MV-4-11 (cell line): Measurements from ENCODE around the gene AKAP12.
A peak's percentile ranks its signal among the peaks of the same experiment; 100 is the strongest.

Experiments used
- DNase-seq: peaks from one replicate; lab custom pipeline; 2025; lab: John Stamatoyannopoulos, UW

AKAP12 gene

DNA sequence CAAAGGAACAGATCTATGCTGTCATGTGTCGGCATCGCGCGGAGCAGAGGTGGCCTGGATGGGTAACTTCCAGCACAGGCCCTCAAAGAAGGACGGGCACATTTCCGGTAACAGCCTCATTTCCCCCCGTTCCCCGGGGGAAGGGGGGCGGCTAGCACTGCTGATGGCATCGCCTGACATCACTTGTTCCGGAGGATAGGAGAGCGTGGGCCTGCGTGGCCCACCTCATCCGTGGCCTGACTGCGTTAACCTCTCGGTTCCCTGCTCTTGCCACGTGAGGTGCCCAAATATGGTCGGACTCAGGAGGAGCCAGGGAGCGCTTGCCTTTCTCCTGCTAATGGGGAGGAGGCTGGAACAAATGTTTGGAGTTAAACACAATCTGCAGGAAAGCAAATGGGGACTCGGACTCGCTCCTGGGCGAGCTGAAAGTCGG lies at the start of gene AKAP12:
TSS of gene AKAP12 (plus strand) at position 365 of the 433 bp plus-strand sequence. CDS start 596 bp downstream, outside the sequence.
- DNase-seq: no peak

GRCh38 chr6:151191527-151191926 lies 48.2 kb upstream of the AKAP12 start:
- DNase-seq: no peak

GRCh38 chr6:151196555-151196954 lies 43.2 kb upstream of the AKAP12 start:
- no peak for DNase-seq

DNA sequence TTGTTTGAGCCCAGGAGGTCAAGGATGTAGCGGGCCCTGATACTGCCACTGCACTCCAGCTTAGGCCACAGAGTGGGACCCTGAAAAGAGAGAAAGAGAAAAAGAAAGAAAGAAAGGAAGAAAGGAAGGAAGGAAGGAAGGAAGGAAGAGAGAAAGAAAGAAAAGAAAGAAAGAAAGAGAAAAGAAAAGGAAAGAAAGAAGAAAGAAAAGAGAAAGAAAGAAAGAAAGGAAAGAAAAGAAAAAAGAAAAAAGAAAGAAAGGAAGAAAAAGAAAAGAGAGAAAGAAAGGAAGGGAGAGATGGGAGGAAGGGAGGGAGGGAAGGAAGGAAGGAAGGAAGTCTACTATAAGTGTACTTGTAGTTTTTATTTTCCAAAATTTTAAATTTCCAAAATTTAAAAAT lies 42.2 kb upstream of the AKAP12 start:
- DNase-seq: no peak

DNA sequence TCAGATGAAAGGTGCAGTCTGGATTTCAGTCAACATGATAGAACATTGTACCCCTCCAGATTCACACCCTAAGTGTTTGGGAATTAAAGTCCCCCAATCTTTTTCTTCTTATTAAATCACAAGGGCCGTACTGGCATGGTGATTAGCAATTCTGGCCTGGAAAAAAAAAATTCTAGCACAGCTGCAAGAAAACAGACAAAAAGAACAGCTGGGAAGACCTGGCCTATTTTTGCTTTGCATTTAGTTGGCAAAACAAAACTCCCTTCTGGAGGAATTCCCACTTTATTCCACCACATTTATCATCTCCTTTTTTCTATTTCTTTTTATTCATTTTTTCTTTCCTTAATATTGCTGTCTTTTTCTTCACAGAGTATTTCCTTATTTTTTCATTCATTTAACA lies 39.8 kb upstream of the AKAP12 start:
- DNase-seq: no peak

GRCh38 chr6:151205721-151206600 lies 33.8 kb upstream of the AKAP12 start:
- peak; percentile 22 for DNase-seq

DNA sequence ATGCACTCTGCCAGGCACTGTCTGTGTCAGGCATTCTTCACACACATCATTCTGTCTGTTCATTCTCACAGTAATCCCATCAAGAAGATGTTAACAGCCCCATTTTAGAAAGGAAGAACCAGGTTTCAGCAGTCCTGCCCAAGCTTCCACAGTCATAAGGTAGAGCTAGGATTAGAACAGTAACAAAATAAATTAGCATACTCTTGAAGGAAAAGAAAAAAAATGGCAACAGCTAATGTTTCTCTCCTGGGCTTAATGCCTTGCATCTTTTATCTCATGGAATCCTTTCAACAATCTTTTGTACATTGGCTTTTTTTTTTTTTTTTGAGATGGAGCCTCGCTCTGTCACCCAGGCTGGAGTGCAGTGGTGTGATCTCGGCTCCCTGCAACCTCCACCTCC lies 32.1 kb upstream of the AKAP12 start:
- DNase-seq: no peak

DNA sequence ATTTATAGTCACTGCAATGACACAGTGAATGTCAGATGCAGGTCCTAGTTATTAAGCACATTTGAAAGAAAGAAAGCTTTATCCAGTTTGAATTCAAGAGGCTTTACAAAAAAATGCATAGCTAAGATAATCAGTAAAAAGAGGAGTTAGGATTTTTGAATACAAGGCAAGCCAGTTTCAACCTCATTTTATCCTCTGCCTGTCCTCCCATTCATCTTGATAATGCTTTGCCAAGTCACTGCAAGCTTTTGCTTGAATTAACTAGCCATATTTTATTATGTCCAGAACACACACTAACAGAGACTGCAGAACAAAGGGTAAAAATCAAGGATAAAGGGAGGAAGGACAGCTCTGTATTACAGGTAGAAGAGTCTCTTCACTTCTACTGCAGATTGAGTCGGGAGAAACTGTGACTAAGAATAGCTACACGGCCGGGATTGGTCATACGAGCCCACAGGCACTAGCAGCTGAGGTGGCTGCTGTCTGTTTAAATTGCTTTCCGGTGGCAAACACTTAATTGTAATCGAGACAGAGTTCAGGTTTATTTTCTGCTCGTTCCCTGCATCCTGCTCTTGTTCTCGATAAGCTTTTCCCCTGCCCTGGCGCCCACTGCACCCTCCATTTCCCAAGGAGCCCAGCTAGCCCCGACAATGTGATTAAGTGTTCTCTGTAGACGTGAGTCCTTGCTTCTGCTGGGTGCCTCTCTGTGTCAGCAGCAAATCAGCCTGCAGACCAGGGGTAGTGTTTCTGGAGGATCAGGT lies 30.5 kb upstream of the AKAP12 start:
- no peak for DNase-seq

DNA sequence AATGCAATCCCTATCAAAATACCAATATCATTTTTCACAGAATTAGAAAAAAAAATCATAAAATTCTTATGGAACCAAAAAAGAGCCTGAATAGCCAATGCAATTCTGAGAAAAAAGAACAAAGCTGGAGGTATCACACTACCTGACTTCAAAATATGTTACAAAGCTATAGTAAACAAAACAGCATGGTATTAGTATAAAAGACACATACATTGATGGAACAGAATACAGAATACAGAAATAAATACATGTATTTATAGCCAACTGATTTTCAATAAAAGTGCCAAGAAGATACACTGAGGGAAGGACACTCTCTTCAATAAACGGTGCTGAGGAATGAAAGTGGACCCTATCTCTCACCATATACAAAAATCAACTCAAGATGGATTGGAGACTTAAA lies 28.7 kb upstream of the AKAP12 start:
- DNase-seq: no peak

GRCh38 chr6:151213352-151213751 lies 26.4 kb upstream of the AKAP12 start:
- DNase-seq: no peak

GRCh38 chr6:151215999-151216398 lies 23.8 kb upstream of the AKAP12 start:
- no peak for DNase-seq

DNA sequence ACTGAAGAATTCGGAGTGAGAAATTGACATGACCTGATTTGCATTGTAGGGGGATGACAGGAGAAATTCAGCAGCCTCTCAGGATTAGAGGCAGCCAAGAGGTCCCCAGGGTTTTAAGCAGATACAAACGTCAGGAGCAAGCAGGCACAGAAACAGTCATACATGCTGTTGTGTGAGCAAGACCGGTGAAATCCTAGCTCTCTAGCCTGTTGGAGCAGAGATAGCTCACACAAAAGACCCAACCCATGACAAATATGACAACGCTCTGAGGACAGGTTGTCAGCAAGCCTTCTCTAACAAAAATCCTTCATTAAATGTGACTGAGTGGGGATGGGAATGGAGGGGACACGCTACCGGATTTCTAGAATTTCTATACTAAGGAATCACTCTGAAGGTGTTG lies 23.0 kb upstream of the AKAP12 start:
- DNase-seq: no peak

- no peak for DNase-seq
These were observed 20.6 kb upstream of the AKAP12 start for GRCh38 chr6:151219192-151219591.

- DNase-seq: no peak
These were observed 15.7 kb upstream of the AKAP12 start for GRCh38 chr6:151224076-151224475.

DNA sequence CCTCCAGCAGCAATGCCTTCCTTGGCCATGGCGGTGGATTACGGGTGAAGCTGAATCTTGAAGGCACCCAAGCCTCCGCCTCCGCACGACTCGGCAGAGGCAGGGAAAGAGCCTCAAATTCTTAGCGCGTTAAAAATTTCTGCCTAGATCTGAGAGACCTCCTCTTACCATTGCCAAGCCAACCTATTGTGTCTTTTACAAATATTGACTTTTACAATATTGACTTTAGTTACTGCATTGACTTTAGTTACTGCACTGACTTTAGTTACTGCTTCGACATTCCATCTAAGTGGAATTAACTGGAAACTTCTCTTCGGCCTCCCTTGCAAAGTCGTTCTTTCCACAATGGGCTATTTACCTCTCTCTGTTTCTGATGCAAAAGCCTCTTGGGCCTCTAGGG lies 13.8 kb upstream of the AKAP12 start:
- no peak for DNase-seq

- no peak for DNase-seq
These were observed 10.9 kb upstream of the AKAP12 start for GRCh38 chr6:151228788-151229400.

- DNase-seq: peak; percentile 78
These were observed 10.1 kb upstream of the AKAP12 start for GRCh38 chr6:151229401-151230276.

DNA sequence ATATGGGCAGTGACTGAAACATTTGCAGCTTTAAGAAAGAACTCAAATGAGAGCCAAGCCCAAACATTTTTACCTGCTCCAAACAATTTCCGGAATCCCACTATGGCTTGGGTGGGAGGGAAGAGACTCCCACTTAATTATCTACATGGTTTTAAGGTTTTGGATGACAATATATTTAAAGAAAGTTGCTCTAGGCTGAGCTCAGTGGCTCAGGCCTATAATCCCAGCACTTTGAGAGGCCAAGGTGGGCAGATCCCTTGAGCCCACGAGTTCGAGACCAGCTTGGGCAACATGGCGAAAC lies 9.5 kb upstream of the AKAP12 start:
- no peak for DNase-seq

- no peak for DNase-seq
These were observed 6.9 kb upstream of the AKAP12 start for GRCh38 chr6:151232899-151233298.

DNA sequence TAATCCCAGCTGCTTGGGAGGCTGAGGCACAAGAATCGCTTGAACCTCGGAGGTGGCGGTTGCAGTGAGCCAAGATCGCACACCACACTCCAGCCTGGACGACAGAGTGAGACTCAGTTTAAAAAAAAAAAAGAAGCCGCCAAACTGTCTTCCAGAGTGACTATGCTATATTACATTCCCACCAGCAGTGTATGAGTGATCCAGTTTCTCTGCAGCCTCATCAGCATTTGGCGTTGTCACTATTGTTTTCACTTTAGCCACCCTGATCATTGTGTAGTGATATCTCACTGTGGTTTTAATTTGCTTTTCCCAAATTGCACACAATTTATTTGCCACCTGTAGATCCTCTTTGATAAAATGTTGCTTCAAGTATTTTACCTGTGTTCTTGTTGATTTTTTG lies 6.0 kb upstream of the AKAP12 start:
- DNase-seq: no peak

- no peak for DNase-seq
These were observed 2.9 kb upstream of the AKAP12 start for GRCh38 chr6:151236668-151237401.
